Measurements from ENCODE around the gene PLA2G7. TPM values are rescaled to one million over a fixed set of nuclear protein-coding genes. Genes with fewer than 3 reads are reported as not detected.
"Not testable (repeated sequence)": the region's sequence is repeated elsewhere in the genome, so short reads cannot be mapped to it uniquely, and the experiment has no call there.

The PLA2G7 gene
- total RNA-seq, 4 donors from 2014 or later = 2.8 to 7.6 (median 4.5) TPM

DNA sequence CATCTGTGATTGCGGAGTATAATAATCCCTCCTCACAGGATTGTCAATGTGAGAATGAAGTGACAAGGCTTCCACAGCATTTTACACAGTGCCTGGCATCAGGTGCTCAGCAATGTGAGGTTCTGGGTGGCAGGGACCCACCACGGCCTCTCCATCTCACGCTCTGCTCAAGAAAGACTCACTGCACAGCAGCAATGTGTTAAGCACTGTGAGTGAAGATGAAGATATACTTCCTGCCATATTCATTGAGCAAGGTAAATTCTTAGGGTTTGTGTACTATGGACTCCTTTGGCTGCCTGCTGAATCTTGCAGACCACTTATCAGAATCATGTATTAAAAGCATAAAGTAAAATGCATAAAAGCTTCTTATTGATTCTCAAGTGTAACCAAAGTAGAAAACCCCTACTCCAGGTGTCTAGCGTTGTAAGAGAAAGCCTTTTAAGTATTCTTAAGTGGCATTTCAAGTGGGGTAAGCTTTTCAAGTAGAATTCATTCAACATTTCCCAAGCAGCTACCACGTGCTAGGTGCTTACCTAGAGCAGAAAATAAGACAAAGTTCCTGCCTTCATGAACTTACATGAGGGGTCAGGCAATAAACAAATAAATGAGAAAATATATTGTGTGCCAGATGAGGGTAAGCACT lies 41.0 kb upstream of the PLA2G7 start:
- no peak for DNase-seq (ENCODE audit: low spot score in 2 of 2)
- Histone ChIP-seq H3K4me3 (no peak overlapping the region), H3K27me3 (no peaks in the 10 kb centered on the region), H3K9me3 (no peaks in the 10 kb centered on the region), H3K27ac (no peak overlapping the region), H3K36me3 (no peaks in the 10 kb centered on the region), H3K4me1 (no peaks in the 10 kb centered on the region)
- 93% methylated on average over 5 of the region's 5 CpGs for WGBS
- TF ChIP-seq, protein P1, sequence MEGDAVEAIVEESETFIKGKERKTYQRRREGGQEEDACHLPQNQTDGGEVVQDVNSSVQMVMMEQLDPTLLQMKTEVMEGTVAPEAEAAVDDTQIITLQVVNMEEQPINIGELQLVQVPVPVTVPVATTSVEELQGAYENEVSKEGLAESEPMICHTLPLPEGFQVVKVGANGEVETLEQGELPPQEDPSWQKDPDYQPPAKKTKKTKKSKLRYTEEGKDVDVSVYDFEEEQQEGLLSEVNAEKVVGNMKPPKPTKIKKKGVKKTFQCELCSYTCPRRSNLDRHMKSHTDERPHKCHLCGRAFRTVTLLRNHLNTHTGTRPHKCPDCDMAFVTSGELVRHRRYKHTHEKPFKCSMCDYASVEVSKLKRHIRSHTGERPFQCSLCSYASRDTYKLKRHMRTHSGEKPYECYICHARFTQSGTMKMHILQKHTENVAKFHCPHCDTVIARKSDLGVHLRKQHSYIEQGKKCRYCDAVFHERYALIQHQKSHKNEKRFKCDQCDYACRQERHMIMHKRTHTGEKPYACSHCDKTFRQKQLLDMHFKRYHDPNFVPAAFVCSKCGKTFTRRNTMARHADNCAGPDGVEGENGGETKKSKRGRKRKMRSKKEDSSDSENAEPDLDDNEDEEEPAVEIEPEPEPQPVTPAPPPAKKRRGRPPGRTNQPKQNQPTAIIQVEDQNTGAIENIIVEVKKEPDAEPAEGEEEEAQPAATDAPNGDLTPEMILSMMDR (IDR thresholded peaks at IDR 0.05) = no peak

DNA sequence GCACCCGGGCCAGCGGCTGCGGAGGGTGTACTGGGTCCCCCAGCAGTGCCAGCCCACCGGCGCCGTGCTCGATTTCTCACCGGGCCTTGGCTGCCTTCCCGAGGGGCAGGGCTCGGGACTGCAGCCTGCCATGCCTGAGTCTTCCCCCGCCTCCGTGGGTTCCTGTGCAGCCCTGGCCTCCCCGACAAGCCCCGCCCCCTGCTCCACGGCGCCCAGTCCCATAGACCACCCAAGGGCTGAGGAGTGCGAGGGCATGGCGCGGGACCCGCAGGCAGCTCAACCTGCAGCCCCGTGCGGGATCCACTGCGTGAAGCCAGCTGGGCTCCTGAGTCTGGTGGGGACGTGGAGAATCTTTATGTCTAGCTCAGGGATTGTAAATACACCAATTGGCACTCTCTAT lies 39.6 kb upstream of the PLA2G7 start:
- not testable (repeated sequence) for H3K9me3 ChIP-seq; H3K27me3 ChIP-seq; H3K4me3 ChIP-seq; H3K36me3 ChIP-seq; H3K4me1 ChIP-seq; DNase-seq (ENCODE audit: low spot score in 2 of 2); H3K27ac ChIP-seq
- WGBS = 93% methylated on average over 16 of the region's 24 CpGs

DNA sequence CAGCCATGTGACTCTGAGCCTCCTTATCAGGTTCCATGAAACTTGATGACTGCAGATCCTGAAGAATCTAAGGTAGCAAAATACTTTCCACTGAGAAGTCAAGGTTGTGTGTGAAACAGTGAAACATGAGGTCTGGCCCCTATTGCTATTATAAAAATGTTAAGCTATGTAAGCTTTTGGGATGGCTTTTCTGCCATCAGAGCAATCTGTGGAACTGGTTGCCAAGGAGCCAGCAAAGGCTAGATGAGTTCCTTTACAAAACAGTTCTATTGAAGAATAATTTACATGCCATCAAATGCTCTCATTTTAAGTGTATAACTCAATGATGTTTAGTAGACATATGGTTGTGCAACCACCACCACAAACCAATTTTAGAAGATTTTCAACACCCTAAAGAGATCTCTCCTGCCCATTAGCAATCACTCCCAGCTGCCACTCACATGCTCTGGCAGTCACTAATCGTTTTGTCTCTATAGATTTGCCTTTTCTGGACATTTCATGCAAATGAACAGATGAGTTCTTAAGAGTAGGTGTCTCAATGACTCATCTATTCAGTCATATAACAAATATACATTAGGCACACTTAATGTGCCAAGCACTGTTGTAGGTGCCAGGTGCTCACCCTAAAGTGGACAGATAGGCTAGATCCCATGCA lies 38.2 kb upstream of the PLA2G7 start:
- 50% methylated on average over 1 of the region's 1 CpG for WGBS
- H3K27ac ChIP-seq = no peak overlapping the region
- TF ChIP-seq, protein P1 (IDR thresholded peaks at IDR 0.05) = no peak
- TF ChIP-seq POLR2A (IDR thresholded peaks at IDR 0.05) (no peak), POLR2AphosphoS5 (IDR thresholded peaks at IDR 0.05) (no peak)
- no peaks in the 10 kb centered on the region for H3K4me1 ChIP-seq
- no peak for DNase-seq (ENCODE audit: low spot score in 2 of 2)
- H3K27me3 ChIP-seq = no peaks in the 10 kb centered on the region
- H3K4me3 ChIP-seq = no peak overlapping the region
- H3K9me3 ChIP-seq = no peaks in the 10 kb centered on the region
- H3K36me3 ChIP-seq = no peaks in the 10 kb centered on the region

DNA sequence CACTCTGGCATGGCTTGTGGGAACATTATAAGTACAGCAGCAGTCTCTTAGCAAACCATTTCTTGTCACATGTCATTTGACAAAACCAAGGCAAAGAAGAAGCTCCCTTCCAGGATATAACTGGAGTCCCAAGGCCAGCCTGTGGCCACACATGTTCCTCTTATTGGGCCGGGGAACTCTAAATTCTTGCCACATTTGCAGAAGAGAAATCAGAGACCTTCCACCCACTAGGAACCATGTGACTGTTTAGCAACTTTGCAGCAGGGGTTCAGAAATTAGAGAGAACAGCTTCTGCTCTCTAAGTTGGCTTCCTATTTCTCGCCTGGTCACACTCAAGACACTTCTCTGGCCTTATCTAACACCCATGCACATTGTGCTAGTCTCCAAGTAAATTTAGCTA lies 37.6 kb upstream of the PLA2G7 start:
- H3K27ac ChIP-seq = no peak overlapping the region
- no peaks in the 10 kb centered on the region for H3K27me3 ChIP-seq
- H3K9me3 ChIP-seq = no peaks in the 10 kb centered on the region
- H3K36me3 ChIP-seq = no peaks in the 10 kb centered on the region
- no peak overlapping the region for H3K4me3 ChIP-seq
- no peaks in the 10 kb centered on the region for H3K4me1 ChIP-seq
- TF ChIP-seq POLR2A (IDR thresholded peaks at IDR 0.05) (no peak), EP300 (IDR thresholded peaks at IDR 0.05) (no peak), POLR2AphosphoS5 (IDR thresholded peaks at IDR 0.05) (no peak)
- TF ChIP-seq, protein P1 (IDR thresholded peaks at IDR 0.05) = no peak
- DNase-seq (ENCODE audit: low spot score in 2 of 2) = no peak
- 75% methylated on average over 2 of the region's 2 CpGs for WGBS

DNA sequence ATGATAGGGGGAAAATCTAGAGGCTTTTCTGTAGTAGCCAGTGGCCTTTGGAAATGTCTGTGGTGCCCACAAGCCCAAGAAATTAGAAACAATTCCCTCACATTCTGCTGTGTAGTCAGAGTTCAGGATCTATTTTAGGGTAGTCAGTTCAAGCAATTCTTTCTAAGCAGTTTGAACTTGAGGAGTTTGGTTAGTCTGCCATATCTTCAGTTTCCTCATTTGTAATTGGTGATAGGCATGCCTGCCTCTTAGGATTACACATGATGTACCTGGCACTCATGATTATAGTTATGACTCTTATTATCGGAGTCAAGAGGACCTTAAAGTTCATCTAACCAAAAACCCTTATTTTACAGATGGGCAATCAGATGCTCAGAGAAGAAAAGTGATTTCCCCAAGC lies 36.8 kb upstream of the PLA2G7 start:
- Histone ChIP-seq H3K36me3 (no peaks in the 10 kb centered on the region), H3K4me3 (no peak overlapping the region), H3K27ac (no peak overlapping the region), H3K27me3 (no peaks in the 10 kb centered on the region), H3K9me3 (no peaks in the 10 kb centered on the region), H3K4me1 (no peaks in the 10 kb centered on the region)
- DNase-seq (ENCODE audit: low spot score in 2 of 2) = no peak
- 83% methylated on average over 1 of the region's 1 CpG for WGBS
- no peak for TF ChIP-seq POLR2AphosphoS5 (IDR thresholded peaks at IDR 0.05)
- TF ChIP-seq EP300 (IDR thresholded peaks at IDR 0.05) = no peak
- TF ChIP-seq POLR2A (IDR thresholded peaks at IDR 0.05) = no peak
- TF ChIP-seq, protein P1 (IDR thresholded peaks at IDR 0.05) = no peak

DNA sequence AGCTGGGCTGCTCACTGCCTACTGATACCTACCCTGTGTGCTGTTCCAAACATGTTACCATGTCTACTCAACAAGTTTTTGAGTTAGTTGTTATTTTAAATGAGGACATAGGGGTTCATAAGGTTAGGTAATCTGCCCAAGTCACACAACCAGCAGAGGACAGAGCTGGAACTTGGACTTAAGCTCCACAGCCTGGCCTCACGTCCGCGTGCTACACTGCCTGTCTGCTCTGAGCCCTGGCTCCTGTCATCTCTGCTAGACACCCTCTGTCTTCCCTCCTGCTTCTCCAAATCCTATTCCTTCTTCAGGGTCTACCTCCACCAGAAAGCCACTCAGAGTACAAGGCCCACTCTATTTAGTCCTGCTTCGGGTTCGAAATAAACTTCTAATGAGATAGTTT lies 29.8 kb upstream of the PLA2G7 start:
- 90% methylated on average over 5 of the region's 5 CpGs for WGBS
- H3K4me1 ChIP-seq = no peaks in the 10 kb centered on the region
- TF ChIP-seq, protein P1 (IDR thresholded peaks at IDR 0.05) = no peak
- no peak for TF ChIP-seq EP300 (IDR thresholded peaks at IDR 0.05)
- TF ChIP-seq POLR2A (IDR thresholded peaks at IDR 0.05) = no peak
- TF ChIP-seq POLR2AphosphoS5 (IDR thresholded peaks at IDR 0.05) = no peak
- H3K27me3 ChIP-seq = no peaks in the 10 kb centered on the region
- no peak overlapping the region for H3K4me3 ChIP-seq
- no peaks in the 10 kb centered on the region for H3K36me3 ChIP-seq
- no peak overlapping the region for H3K27ac ChIP-seq
- no peaks in the 10 kb centered on the region for H3K9me3 ChIP-seq
- DNase-seq (ENCODE audit: low spot score in 2 of 2) = no peak

DNA sequence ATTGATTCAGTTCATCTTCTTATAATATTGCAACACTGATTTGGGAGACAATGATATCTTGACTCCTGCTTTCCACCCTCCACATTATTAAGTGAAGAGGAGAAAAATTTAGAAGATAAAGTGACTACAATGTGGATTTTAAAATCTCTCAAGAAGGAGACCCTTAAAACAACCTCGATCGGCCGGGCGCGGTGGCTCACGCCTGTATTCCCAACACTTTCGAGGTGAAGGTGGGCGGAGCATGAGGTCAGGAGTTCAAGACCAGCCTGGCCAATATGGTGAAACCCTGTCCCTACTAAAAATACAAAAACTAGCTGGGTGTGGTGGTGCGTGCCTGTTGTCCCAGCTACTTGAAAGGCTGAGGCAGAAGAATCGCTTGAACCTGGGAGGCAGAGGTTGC lies 29.1 kb upstream of the PLA2G7 start:
- not testable (repeated sequence) for DNase-seq (ENCODE audit: low spot score in 2 of 2); H3K9me3 ChIP-seq; H3K36me3 ChIP-seq; H3K27ac ChIP-seq; H3K27me3 ChIP-seq; H3K4me1 ChIP-seq; H3K4me3 ChIP-seq
- 93% methylated on average over 10 of the region's 10 CpGs for WGBS
